ENCODE measurements around the gene ZNF70.
A peak's percentile ranks its signal among the peaks of the same experiment; 100 is the strongest.

DNA sequence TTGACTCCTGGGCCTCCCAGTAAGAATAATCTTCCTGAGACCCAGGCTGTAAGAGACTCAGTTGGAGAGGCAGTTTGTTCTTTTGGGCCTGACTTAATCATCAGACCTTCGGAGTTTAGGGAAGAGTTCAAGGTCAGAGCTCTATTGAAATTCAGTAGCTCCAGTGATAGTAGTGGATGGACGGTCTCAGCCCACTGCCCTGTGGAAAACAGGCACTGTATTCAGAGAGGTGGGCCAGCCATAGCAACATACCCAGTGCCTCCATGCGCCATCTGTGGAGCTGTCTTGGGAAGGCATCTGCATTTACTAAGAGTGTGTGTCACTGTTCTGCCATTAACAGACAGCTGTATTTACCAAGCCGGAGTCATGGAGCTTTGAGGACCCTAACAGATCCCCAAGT lies 38.7 kb upstream of the ZNF70 start:
- TF ChIP-seq, protein P1, sequence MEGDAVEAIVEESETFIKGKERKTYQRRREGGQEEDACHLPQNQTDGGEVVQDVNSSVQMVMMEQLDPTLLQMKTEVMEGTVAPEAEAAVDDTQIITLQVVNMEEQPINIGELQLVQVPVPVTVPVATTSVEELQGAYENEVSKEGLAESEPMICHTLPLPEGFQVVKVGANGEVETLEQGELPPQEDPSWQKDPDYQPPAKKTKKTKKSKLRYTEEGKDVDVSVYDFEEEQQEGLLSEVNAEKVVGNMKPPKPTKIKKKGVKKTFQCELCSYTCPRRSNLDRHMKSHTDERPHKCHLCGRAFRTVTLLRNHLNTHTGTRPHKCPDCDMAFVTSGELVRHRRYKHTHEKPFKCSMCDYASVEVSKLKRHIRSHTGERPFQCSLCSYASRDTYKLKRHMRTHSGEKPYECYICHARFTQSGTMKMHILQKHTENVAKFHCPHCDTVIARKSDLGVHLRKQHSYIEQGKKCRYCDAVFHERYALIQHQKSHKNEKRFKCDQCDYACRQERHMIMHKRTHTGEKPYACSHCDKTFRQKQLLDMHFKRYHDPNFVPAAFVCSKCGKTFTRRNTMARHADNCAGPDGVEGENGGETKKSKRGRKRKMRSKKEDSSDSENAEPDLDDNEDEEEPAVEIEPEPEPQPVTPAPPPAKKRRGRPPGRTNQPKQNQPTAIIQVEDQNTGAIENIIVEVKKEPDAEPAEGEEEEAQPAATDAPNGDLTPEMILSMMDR (conservative IDR thresholded peaks at IDR 0.05; ENCODE audit: low read depth, low read length) = 0 out of 2 replicates have a peak, but pooled peaks have one; percentile 12
- TF ChIP-seq EZH2 (IDR thresholded peaks at IDR 0.05; ENCODE audit: borderline replicate concordance, low read depth, low read length, poor library complexity, severe bottlenecking) = no peak

Data from A673 (cell line).